HG02870 (cell line): ENCODE results near the gene YIPF2.
"Not testable (repeated sequence)": the region's sequence is repeated elsewhere in the genome, so short reads cannot be mapped to it uniquely, and the experiment has no call there.

Source experiments
- ATAC-seq: cut with Tn5 transposase; IDR thresholded peaks from one replicate; pipeline ENCODE4 v1.9.1; 2021; ENCODE audit warnings: mild to moderate bottlenecking, moderate library complexity; ENCODE audit not compliant: unreplicated experiment

The YIPF2 gene

GRCh38 chr19:10941649-10942048, 13.2 kb upstream of the YIPF2 start:
- not testable (repeated sequence) for ATAC-seq

GRCh38 chr19:10936661-10937084, 8.2 kb upstream of the YIPF2 start:
- ATAC-seq: no peak

DNA sequence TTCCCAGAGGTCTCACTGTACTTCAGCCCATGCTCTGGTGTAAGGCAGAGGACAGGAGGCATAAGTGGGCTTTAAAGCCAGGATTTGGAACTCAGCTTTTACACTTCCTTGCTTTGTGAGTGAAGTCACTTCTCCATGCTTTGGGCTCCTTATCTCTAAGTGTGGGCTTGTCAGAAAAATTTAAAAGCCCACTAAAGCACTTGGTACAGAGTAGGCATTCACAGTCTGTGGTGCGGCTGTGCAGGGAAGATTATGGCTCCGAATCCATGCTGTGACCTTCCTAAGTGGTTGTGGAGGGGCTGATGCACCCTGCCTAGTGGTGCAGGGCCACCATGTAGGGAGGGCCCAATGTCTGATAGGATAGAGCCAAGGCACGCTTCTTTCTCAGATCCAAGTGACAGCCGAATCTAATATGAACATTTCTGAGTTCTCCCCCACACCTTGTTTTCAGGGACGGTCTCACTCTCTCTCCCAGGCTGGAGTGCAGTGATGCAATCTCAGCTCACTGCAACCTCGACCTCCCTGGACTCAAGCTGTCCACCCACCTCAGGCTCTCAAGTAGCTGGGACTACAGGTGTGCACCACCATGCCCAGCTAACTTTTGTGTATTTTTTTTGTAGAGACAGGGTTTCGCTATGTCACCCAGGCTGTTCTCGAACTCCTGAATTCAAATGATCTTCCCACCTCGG, 7.1 kb upstream of the YIPF2 start:
- ATAC-seq: no peak

GRCh38 chr19:10929402-10929794, 959 bp upstream of the YIPF2 start:
- no peak for ATAC-seq

DNA sequence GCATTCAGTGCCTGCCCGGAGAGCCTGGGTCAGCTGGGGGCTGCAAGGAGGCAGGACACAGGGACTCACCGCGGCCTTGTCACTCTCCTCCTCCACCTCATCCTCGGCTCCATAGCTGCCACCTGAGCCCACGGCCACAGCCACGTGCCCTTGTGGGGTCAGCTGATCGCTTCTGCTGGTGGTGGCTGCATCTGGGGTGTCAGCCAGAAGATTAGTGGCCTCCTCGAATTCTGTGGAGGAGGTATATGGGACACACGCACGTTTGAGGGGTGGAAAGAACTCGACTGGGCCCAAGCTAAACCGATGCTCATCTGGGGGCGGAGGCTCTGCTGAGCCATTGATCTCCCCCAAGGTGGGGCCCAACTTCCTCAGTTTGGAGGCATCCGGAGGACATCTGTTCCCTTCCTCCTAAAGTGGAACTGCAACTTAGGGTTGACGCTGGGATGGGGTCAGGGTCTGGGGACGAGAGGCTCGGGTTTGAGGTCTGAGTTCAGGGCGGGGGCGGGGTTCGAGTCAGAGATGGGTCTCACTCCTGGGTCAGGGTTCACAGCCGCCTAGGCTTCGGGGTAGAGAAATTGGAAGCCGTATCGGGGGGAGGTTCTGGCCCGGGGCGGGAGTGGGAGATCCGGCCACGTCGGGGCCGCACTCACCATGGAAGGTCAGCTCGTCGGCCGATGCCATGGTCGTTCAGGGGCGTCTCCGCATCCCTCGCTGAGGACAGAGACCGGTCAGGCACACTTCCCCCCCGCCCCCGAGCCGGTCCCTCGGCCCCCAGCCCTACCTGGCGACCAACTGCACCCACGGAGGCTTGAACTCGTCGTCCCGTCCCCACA, 493 bp downstream of the YIPF2 start:
- no peak for ATAC-seq

DNA sequence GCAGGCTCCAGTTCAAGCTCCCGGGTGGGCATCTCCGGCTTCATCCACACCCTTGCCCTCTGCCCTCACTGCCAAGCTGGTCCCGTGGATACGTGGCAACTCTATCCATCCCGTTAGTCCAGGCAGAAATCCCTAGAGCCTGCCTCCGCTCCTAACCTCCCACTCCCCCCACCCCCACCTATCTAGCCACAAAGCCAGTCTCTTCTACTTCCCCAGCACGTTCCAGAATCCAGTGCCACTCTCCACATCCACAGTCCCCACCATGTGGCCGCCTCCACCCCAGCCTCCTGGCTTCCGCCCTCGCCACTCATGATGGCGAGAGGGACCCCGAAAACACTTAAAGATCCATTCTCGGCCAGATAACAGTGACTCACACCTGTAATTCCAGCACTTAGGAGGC, 3.8 kb downstream of the YIPF2 start:
- ATAC-seq: no peak

- ATAC-seq: no peak
These were observed 5.0 kb downstream of the YIPF2 start for GRCh38 chr19:10923260-10924112.

- ATAC-seq: no peak
These were observed 5.8 kb downstream of the YIPF2 start for GRCh38 chr19:10922638-10923014.

DNA sequence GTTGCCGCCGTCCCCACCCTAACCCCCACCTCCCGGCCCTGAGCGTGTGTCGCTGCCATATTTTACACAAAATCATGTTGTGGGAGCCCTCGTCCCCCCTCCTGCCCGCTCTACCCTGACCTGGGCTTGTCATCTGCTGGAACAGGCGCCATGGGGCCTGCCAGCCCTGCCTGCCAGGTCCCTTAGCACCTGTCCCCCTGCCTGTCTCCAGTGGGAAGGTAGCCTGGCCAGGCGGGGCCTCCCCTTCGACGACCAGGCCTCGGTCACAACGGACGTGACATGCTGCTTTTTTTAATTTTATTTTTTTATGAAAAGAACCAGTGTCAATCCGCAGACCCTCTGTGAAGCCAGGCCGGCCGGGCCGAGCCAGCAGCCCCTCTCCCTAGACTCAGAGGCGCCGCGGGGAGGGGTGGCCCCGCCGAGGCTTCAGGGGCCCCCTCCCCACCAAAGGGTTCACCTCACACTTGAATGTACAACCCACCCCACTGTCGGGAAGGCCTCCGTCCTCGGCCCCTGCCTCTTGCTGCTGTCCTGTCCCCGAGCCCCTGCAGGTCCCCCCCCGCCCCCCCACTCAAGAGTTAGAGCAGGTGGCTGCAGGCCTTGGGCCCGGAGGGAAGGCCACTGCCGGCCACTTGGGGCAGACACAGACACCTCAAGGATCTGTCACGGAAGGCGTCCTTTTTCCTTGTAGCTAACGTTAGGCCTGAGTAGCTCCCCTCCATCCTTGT, 6.4 kb downstream of the YIPF2 start:
- no peak for ATAC-seq

DNA sequence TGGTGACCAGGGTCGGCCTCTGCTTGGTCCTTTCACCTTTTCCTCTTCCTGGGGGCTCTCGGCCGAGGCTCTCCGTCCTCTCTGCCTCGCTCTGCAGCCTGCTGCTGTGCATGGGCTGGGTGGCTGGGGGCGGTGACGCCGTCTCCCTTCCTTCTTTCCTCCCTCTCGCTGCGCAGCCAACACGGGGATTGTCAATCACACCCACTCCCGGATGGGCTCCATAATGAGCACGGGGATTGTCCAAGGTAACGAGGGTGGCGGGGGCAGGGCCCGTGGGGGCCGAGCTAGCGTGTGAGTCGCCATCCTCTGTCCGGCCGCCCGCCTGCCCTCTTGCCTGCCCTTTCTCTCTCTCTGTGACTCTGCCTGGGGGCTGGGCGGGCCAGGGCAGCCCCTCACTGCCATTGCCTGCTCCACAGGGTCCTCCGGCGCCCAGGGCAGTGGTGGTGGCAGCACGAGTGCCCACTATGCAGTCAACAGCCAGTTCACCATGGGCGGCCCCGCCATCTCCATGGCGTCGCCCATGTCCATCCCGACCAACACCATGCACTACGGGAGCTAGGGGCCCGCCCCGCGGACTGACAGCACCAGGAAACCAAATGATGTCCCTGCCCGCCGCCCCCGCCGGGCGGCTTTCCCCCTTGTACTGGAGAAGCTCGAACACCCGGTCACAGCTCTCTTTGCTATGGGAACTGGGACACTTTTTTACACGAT, 7.1 kb downstream of the YIPF2 start:
- ATAC-seq: no peak

- no peak for ATAC-seq
These were observed 7.7 kb downstream of the YIPF2 start for GRCh38 chr19:10920781-10921180.

DNA sequence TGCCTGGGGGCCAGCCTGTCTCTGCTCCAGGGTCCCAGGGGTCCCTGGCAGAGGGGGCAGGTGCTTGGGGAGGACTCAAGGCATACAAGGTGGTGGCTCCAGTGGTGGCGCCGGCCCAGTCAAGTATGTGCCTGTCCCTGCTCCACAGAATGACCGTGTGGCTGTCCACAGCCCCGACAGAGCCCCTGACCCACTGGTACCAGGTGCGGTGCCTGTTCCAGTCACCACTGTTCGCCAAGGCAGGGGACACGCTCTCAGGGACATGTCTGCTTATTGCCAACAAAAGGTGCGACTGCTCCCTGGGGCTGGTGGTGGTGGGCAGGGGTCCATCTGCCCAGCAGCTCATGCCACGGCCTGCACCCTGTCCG, 8.2 kb downstream of the YIPF2 start:
- ATAC-seq: no peak

GRCh38 chr19:10919352-10920287, 8.8 kb downstream of the YIPF2 start:
- ATAC-seq: no peak

DNA sequence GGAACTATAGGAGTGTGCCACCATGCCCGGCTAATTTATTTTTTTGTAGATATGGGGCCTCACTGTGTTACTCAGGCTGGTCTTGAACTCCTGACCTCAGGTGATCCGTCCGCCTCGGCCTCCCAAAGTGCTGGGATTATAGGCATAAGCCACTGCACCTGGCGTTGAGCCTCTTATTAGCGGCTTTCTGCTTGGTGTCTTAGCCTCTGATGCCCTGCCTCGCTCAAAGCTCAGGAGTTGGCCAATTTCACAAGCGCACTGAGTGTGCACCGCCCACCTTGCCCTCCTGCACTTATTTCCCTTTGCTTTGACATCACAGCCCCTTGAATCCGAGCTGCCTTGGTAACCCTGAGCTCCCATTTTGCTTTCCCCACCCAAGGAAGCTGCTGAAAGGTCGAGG, 10.1 kb downstream of the YIPF2 start:
- no peak for ATAC-seq

DNA sequence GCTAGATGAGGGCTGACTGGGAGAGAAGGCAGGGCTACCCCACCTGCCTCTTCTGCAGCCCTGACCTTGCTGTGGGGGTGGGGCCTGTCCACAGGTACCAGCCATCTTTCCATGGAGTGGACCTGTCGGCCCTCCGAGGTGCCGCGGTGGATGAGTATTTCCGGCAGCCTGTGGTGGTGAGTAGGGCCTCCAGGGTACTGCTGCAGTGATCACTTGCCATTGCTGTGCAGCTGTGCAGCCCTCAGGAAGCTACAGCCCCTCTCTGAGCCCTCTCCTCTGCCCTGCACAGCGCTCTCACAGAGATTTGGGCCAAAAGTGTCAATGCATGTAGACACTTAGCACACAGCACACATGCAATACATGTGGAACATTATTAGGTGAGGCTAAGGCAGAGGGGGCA, 11.8 kb downstream of the YIPF2 start:
- ATAC-seq: no peak

GRCh38 chr19:10915130-10916091, 13.0 kb downstream of the YIPF2 start:
- no peak for ATAC-seq

DNA sequence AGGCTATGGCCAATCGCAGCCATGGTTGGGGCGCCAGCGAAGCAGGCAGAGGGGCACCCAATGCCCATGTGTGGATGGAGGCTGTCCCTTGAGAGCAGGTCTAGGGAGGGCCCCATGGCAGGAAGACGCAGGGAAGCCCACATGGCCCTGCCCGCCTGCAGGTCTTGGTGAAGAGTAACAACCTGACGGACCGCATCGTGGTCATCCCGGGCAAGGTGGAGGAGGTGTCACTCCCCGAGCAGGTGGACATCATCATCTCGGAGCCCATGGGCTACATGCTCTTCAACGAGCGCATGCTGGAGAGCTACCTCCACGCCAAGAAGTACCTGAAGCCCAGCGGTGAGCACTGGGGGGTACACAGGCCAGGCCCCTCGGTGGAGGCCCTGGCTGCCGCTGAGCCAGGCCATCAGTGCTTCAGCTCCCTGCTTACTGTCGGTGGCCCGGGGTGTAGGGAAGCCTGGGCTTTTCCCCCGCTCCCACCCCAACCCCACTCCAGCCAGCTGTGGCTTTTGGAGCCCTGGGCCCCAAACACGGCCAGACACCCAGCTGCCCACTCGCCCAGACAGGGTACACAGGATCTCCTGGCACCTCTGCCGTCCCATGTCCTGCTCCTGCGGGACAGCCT, 14.6 kb downstream of the YIPF2 start:
- ATAC-seq: no peak

DNA sequence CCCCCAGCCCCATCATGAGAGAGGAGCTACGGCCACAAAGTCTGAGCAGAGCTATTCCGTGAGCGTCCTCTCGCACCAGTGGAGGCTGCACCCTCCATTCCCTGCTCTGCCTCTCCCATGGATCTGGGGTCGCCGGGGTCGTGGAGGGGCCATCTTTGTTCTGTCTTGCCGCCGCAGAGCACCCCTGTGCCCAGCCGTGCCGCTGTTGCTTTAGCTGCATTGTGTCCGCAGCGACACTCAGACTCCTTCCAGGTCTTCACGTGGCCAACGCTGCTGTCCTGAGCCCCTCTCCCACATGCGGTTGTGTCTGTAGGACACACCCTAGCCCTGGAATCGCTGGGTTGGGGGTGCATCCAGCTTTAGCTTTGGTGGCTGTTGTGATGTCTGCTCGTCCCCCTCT, 15.8 kb downstream of the YIPF2 start:
- no peak for ATAC-seq
